HG03280 (cell line): Measurements from ENCODE around the gene ZNF700.
"Not testable (repeated sequence)": the region's sequence is repeated elsewhere in the genome, so short reads cannot be mapped to it uniquely, and the experiment has no call there.

Experiments used
- ATAC-seq: cut with Tn5 transposase; IDR thresholded peaks from one replicate; pipeline ENCODE4 v1.9.1; 2021; ENCODE audit warnings: mild to moderate bottlenecking, moderate library complexity; ENCODE audit not compliant: unreplicated experiment

The ZNF700 gene

DNA sequence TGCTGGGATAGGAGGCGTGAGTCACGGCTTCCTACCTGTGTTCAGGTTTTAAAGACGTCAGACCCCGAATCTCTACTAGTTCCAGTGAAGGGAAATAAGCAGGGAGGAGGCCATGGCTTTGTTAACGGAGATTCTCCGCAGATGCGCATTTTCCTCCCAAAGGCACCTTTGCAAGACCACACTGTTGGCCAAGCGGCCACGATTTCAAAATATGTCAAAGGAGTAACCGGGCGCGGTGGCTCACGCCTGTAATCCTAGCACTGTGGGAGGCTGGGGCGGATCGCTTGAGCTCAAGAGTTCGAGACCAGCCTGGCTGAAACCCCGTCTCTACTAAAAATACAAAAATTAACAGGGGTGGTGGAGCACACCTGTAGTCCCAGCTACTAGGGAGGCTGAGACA lies 61.8 kb downstream of the ZNF700 start:
- ATAC-seq = no peak

GRCh38 chr19:11987405-11988281 lies 62.7 kb downstream of the ZNF700 start:
- peak; percentile 93 for ATAC-seq

GRCh38 chr19:11989112-11989456 lies 64.2 kb downstream of the ZNF700 start:
- ATAC-seq = no peak

GRCh38 chr19:11991921-11992320 lies 67.0 kb downstream of the ZNF700 start:
- not testable (repeated sequence) for ATAC-seq

- ATAC-seq = no peak
Observed at GRCh38 chr19:11995174-11995573, 70.3 kb downstream of the ZNF700 start.
